HG02938 (cell line): Measurements from ENCODE around the gene SYT2.
"Not testable (repeated sequence)": the region's sequence is repeated elsewhere in the genome, so short reads cannot be mapped to it uniquely, and the experiment has no call there.

Source experiments
- ATAC-seq: cut with Tn5 transposase; IDR thresholded peaks from one replicate; pipeline ENCODE4 v1.9.1; 2021; ENCODE audit warnings: mild to moderate bottlenecking, moderate library complexity; ENCODE audit not compliant: unreplicated experiment

The SYT2 gene

GRCh38 chr1:202553560-202554038 is 156.7 kb downstream of the SYT2 start:
- no peak for ATAC-seq

GRCh38 chr1:202553078-202553477 is 157.2 kb downstream of the SYT2 start:
- ATAC-seq = not testable (repeated sequence)

DNA sequence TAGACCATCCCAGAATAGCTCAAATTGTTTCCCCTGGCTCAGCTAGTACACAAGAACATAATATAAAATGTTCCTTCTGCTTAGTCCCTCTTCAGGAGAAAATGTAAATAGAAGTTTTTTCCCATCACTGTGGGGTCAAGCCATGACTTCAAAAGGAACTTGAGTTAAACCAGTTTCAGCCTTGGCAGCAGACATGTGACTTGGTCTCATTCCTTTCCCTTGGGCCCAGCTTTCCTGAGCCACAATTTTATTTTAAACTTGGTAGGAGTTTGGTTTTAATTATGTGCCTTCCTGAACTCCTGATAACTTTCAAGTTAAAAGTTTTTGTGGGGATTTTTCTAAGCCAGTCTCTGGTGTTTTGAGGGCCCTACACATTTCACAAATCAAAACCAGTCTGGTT is 157.6 kb downstream of the SYT2 start:
- not testable (repeated sequence) for ATAC-seq

GRCh38 chr1:202551683-202552082 is 158.6 kb downstream of the SYT2 start:
- no peak for ATAC-seq

DNA sequence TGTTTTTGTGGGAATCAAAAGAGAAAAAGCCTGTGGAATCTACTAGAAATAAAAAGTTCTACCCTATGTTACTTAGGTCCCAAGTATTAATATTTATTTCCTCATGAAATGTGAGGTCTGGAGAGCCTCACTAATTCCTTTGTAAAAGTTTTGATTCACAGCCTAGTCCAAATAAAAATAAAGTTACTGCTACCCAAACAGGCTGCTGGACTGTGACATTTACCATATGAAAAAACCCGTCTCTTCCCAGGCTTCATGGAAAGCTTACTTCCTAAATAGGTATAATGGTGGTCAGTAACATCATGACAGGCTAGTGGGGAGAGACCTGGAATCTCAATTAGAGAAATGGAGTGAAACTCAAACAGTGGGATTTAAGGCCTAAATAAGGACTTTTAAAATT is 160.2 kb downstream of the SYT2 start:
- ATAC-seq = not testable (repeated sequence)

DNA sequence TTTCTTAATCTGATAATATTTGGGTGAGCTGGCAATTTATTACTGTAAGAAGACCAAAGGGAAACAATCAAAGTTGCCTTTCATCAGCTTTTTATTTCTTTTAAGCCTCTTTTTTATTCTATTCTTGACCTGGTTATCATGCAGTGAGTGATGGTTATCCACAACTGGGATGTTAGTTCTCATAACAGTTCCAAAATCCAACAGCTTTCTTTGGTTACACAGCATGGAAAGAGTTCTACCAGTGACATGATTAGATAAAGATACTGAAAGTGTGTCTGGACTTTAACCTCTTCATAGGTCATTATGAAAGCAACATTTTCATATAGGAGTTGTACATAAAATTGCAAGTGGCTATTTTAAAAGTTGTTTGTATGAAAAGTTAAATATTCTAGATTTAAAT is 163.0 kb downstream of the SYT2 start:
- ATAC-seq = peak; percentile 55

DNA sequence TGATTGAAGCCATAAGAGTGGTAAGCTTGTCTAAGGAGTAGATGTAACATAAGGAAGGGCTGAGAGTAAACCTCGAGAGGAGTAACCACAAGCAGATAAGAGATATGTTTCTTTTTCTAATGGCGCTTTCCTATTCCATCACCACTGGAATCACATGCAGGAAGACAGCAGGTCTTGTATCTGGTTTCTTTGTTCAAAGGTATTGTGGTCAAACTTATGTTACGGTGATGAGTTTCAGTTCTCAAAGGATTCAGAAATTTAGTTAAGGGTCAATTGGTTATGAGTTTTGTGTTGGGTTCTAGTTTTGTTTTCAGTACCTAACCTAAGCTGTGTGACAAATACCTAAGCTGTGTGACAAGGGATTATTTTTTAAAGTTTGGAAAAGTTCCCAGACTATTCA is 163.5 kb downstream of the SYT2 start:
- ATAC-seq = peak; percentile 87

DNA sequence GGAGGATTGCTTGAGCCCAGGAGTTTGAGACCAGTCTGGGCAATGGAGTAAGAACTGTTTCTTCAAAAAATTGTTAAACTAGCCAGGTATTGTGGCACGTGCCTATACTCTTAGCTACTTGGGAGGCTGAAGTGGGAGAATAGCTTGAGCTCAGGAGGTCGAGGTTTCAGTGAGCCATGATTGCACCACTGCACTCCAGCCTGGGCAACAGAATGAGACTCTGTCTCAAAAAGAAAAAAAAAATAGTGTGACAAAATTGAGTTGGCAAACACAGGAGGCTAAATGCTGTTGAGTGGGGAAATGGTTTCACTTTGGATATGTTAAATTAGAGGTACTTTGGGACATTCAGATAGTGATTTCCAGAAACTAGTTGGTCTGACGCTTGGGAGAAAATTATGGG is 163.9 kb downstream of the SYT2 start:
- ATAC-seq = peak; percentile 18

DNA sequence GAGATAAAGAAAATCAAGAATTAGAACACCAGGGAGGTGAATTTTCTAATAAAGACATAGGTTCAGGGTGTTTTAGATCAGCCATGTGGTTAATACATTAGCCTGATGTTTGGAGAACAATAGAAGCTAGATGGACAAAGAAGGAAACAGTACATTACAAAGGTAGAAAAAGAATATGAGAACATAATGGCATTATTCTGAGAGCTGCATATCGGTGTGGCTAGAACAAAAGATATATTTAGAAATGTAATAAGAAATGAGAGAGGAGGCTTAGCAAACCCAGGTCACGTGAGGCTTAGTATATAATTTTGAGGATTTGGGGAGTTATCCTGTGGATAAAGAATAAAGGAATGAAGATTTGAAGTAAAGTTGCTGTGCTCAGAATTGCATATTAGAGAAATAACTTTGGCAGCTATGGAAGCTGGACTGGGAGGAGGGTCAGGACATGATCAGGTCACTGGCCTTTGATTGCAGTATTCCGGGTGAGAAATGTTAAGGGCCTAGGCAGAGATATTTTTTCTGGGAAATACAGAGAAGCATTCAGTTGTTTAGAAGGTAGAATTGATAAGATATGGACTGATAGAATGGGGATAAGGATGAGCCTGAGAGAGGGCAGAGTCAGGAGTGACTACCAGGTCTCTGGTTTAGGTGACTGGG is 164.5 kb downstream of the SYT2 start:
- ATAC-seq = not testable (repeated sequence)

DNA sequence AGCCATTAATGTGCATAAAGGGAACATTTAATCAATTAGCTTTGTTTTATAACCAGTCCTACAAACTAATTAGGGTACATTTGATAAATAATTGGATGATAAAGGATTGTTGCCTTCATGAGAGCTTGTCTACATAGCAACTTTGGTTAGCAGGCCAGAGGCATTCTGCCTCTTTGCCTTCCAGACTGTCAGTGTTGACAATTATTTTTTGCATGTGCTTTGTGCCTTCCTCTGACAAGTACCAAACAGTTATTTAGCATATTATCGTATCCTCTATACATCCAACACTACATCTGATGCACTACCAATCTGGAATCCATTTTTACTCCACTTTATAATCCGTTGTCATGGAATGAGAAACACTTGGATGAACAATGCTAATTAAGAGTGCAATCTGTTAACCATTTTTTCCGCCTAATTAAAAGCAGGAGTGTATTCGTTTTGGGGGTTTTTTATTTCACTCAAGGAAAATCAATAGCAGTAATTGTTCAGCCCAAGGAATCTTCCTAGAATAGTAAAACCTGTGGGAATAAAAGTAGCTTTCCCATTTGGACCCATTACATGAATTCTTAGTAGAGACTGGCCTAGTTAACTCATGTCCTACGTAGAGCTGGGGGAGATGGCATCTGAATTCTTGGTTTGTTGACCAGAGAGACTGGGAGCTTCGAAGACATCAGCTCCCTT is 165.3 kb downstream of the SYT2 start:
- ATAC-seq = not testable (repeated sequence)

- ATAC-seq = not testable (repeated sequence)
Measured at GRCh38 chr1:202543537-202543936, 166.7 kb downstream of the SYT2 start.

DNA sequence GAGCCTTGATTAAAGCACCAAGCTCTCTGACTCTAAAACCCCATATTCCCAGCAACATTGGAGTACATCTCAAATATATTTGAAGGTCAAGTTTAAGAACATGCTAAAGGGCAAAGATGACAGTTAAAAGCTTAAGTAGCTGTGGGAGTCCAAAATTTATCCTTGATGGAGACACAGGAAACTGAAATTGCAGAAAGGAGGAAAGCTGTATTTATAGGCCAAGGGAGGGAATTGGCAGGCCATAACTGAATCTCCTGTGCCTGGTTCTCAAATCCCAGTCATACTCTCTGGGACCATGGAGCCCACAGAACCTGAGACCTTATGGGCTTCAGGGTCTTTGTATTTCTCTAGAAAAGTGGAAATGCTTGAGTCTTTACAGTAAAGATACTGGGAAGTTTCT is 167.8 kb downstream of the SYT2 start:
- not testable (repeated sequence) for ATAC-seq

DNA sequence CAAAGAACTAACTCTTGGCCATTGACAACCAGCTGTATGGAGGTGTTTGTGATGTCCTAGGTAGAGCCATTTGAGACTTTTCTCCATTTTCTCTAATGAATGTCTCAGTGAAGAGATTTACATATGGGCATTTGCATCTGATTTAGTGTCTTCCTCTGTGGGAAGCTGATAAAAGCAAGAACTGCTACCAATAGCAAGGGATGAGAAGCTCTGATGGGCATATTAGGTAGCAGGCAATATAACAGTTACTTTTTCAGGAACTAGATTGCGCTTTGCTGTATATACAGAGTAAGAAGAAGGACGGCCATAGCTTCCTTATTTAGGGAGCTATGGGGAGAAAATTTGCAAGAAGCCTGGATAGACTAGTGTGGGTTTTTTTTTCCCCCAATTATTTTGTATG is 169.4 kb downstream of the SYT2 start:
- not testable (repeated sequence) for ATAC-seq
